ENCODE results near the gene CLEC4D. TPM values are rescaled to one million over a fixed set of nuclear protein-coding genes. Genes with fewer than 3 reads are reported as not detected.

Gene CLEC4D
- total RNA-seq, 1 experiment from 2014 or later: 0.42 TPM

DNA sequence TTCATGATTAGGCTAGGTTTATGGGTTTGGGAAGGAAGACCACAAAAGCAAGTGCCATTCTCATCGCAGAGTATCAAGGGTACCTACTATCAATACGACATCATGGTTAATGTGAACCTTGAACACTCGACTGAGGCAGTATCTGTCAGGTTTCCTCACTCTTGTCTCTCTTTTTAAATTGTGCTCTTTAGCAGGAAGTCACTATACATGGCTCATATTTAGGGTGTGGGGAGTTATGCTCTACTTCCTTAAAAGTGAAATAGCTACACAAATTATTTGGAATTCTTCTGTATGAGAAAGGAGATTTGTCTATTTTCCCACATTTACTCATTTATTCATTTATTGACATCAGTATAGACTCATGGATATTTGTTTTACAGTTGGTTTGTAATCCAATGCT, 33.3 kb downstream of the CLEC4D start:
- Histone ChIP-seq H3K23me2 (ENCODE audit: insufficient read length, low read depth, low read length, poor library complexity, severe bottlenecking) (no peaks in the 10 kb centered on the region), H3K4me1 (ENCODE audit: insufficient read depth, low read length) (no peaks in the 10 kb centered on the region), H3K27ac (ENCODE audit: insufficient read length, low read depth, low read length) (no peak overlapping the region), H2BK120ac (ENCODE audit: low read depth, low read length, poor library complexity, severe bottlenecking) (no peak overlapping the region), H4K8ac (replicated peaks; ENCODE audit: insufficient read length, low read depth, low read length) (no peak overlapping the region), H3K27me3 (ENCODE audit: insufficient read depth, low read length) (no peaks in the 10 kb centered on the region), H3K18ac (ENCODE audit: insufficient read length, low read depth, low read length) (no peak overlapping the region), H2AFZ (ENCODE audit: low read length) (no peak overlapping the region), H2BK20ac (ENCODE audit: low read depth, low read length, poor library complexity, severe bottlenecking) (no peak overlapping the region), H2BK12ac (ENCODE audit: insufficient read length, low read depth, low read length) (no peak overlapping the region), H3K79me2 (ENCODE audit: insufficient read depth, low read length) (no peaks in the 10 kb centered on the region), H3K9ac (ENCODE audit: extremely low read depth, insufficient read length, low read length) (no peak overlapping the region), H3K79me1 (ENCODE audit: insufficient read depth, low read depth, low read length, poor library complexity, severe bottlenecking) (no peaks in the 10 kb centered on the region), H3K14ac (ENCODE audit: insufficient read depth, low read length) (no peak overlapping the region), H3K4ac (ENCODE audit: low read depth, low read length) (no peak overlapping the region), H3K9me3 (ENCODE audit: control insufficient read depth, low read depth, low read length) (no peaks in the 10 kb centered on the region), H2BK5ac (ENCODE audit: insufficient read length, low read length) (no peak overlapping the region), H4K91ac (ENCODE audit: insufficient read length, low read depth, low read length) (no peak overlapping the region), H3T11ph (ENCODE audit: low read length) (no peak overlapping the region), H4K5ac (ENCODE audit: insufficient read length, low read depth, low read length) (no peak overlapping the region), H4K20me1 (ENCODE audit: control insufficient read depth, insufficient read depth, insufficient read length) (no peaks in the 10 kb centered on the region), H2BK15ac (ENCODE audit: low read depth, low read length) (no peak overlapping the region), H3K23ac (ENCODE audit: insufficient read length, low read depth, low read length) (no peak overlapping the region), H3K56ac (ENCODE audit: insufficient read length, low read depth, low read length) (no peak overlapping the region), H3K4me2 (ENCODE audit: insufficient read depth, insufficient read length, low read length) (no peak overlapping the region), H2AK5ac (ENCODE audit: insufficient read length, low read length) (no peak overlapping the region)
- no CpG with 5 or more reads among the region's 3 CpGs for WGBS (ENCODE audit: extremely low coverage, insufficient read length, low lambda C conversion rate)
- Mint-ChIP-seq H3K4me1 (peaks cover 3% of the 10 kb centered on the region in 2 experiments; a peak in 1 of 4 replicates), H3K27ac (no peak overlapping the region), H3K9me3 (no peaks in the 10 kb centered on the region), H3K36me3 (ENCODE audit: insufficient read depth in 1 of 3, low read depth in 3 of 3) (no peaks in the 10 kb centered on the region), H3K27me3 (ENCODE audit: low read depth) (no peaks in the 10 kb centered on the region), H3K4me3 (no peak overlapping the region)
- no peak for DNase-seq
- no peak for TF ChIP-seq CTCF (conservative IDR thresholded peaks at IDR 0.05)
